Endothelial cell of umbilical vein (primary cell): ENCODE results near the gene FOXD2. TPM values are rescaled to one million over a fixed set of nuclear protein-coding genes. Genes with fewer than 3 reads are reported as not detected.

Experiments
- BruUV-seq: library from RNA; stranded (reverse); fragments of 400-500 nt; replicated peaks from 2 replicates; lab custom pipeline; 2021; lab: Mats Ljungman, UMichigan
- CTCF ChIA-PET: fragments of 300-600, 350-600 bp; sonication (Branson Sonifier 250); formaldehyde crosslinking; loops from one replicate; lab custom pipeline; 2021; ENCODE audit warnings: antibody characterized with exemption, inconsistent platforms; lab: Charles Lee
- POLR2A ChIA-PET: fragments of 300-600, 350-600 bp; sonication (Branson Sonifier 250); formaldehyde crosslinking; loops from one replicate; lab custom pipeline; 2021; ENCODE audit warnings: antibody characterized with exemption, inconsistent platforms; lab: Charles Lee
- DNase-seq: peaks from one replicate; pipeline ENCODE4 v3.0.0-alpha.2; 2011; ENCODE audit warnings: low read depth, low spot score
- FAIRE-seq: peaks from 2 replicates; lab custom pipeline; 2011; peaks lifted over from hg19 to GRCh38; lab: Jason Lieb, UNC
- H2AFZ ChIP-seq: 2 replicates; pipeline ENCODE4 v1.6.0; 2012; ENCODE audit warnings: low read depth, low read length, control low read depth, inconsistent platforms
- H3K27ac ChIP-seq: 2 replicates; pipeline ENCODE4 v1.5.1; 2011; ENCODE audit warnings: low read depth, mild to moderate bottlenecking, control low read depth, low read length, moderate library complexity; ENCODE audit not compliant: insufficient read depth
- H3K27me3 ChIP-seq, 2 experiments: 2 replicates each; pipeline versions ENCODE4 v1.6.0 to v1.6.1; 2011; ENCODE audit warnings: low read length in 2 of 2, mixed read lengths in 1 of 2; ENCODE audit not compliant: control insufficient read depth in 2 of 2, insufficient read depth in 2 of 2
- H3K36me3 ChIP-seq, 2 experiments: 2 replicates in 1 of 2; 3 replicates in 1 of 2; pipeline ENCODE4 v1.5.1; 2011; ENCODE audit warnings: low read length in 2 of 2, mild to moderate bottlenecking in 1 of 2, moderate library complexity in 1 of 2; ENCODE audit not compliant: control insufficient read depth in 2 of 2, insufficient read depth in 2 of 2; ENCODE audit errors: extremely low read depth in 1 of 2
- H3K4me1 ChIP-seq: 3 replicates; pipeline ENCODE4 v1.5.1; 2011; ENCODE audit warnings: mild to moderate bottlenecking, low read length; ENCODE audit not compliant: control insufficient read depth, insufficient read depth; ENCODE audit errors: extremely low read depth
- H3K4me2 ChIP-seq: 2 replicates; pipeline ENCODE4 v1.6.1; 2011; ENCODE audit warnings: low read length, control low read depth, mixed read lengths; ENCODE audit not compliant: insufficient read depth
- H3K4me3 ChIP-seq, 3 experiments: fragments of 200-600 bp in 1 of 3; sonication (generic), shearing (Covaris generic) in 1 of 3; replicated peaks in 1 of 3; 2 replicates each; pipeline ENCODE4 v1.5.1; 2011 to 2016; ENCODE audit warnings: control low read depth in 3 of 3, low read length in 3 of 3, mild to moderate bottlenecking in 2 of 3, inconsistent platforms in 1 of 3, low read depth in 1 of 3, moderate library complexity in 1 of 3; ENCODE audit not compliant: insufficient read depth in 1 of 3
- H3K79me2 ChIP-seq: 2 replicates; pipeline ENCODE4 v1.6.0; 2012; ENCODE audit warnings: low read length, inconsistent platforms; ENCODE audit not compliant: control insufficient read depth, insufficient read depth
- H3K9ac ChIP-seq: replicated peaks from 2 replicates; pipeline ENCODE3; 2011; ENCODE audit warnings: low read length, control low read depth; ENCODE audit not compliant: insufficient read depth; ENCODE audit errors: extremely low read depth
- H3K9me1 ChIP-seq: replicated peaks from 3 replicates; pipeline ENCODE4 v1.6.0; 2011; ENCODE audit warnings: mild to moderate bottlenecking, low read length; ENCODE audit not compliant: control insufficient read depth, insufficient read depth; ENCODE audit errors: extremely low read depth
- H3K9me3 ChIP-seq: replicated peaks from 2 replicates; pipeline ENCODE4 v1.5.1; 2012; ENCODE audit warnings: low read length, inconsistent platforms; ENCODE audit not compliant: control insufficient read depth, insufficient read depth
- H4K20me1 ChIP-seq: replicated peaks from 2 replicates; pipeline ENCODE3; 2011; ENCODE audit warnings: mild to moderate bottlenecking, low read length; ENCODE audit not compliant: control insufficient read depth, insufficient read depth; ENCODE audit errors: extremely low read depth
- EZH2 ChIP-seq: IDR thresholded peaks from 2 replicates; pipeline ENCODE4 v1.6.1; 2012; ENCODE audit warnings: borderline replicate concordance, low read depth, mild to moderate bottlenecking, moderate library complexity, low read length, inconsistent platforms; ENCODE audit not compliant: severe bottlenecking
- FOS ChIP-seq: IDR thresholded peaks from 2 replicates; pipeline ENCODE4 v1.6.1; 2011; ENCODE audit warnings: mild to moderate bottlenecking, low read length, moderate library complexity, borderline replicate concordance; ENCODE audit not compliant: insufficient read depth
- GATA2 ChIP-seq: IDR thresholded peaks from 2 replicates; pipeline ENCODE4 v1.7.0; 2011; ENCODE audit warnings: low read depth, mild to moderate bottlenecking, moderate library complexity, mixed read lengths, low read length; ENCODE audit not compliant: insufficient read length, insufficient read depth
- JUN ChIP-seq: IDR thresholded peaks from 2 replicates; pipeline ENCODE4 v1.6.1; 2011; ENCODE audit warnings: borderline replicate concordance, low read depth; ENCODE audit not compliant: insufficient read length, insufficient read depth
- MYC ChIP-seq: IDR thresholded peaks from one replicate; pipeline ENCODE4 v1.6.1; 2011; ENCODE audit warnings: mild to moderate bottlenecking, low read depth, low read length
- POLR2A ChIP-seq: IDR thresholded peaks from 2 replicates; pipeline ENCODE4 v1.6.1; 2012; ENCODE audit warnings: low read depth, mild to moderate bottlenecking, control low read depth, low read length
- POLR2AphosphoS5 ChIP-seq: IDR thresholded peaks from 2 replicates; pipeline ENCODE4 v1.6.1; 2012; ENCODE audit warnings: low read depth, mild to moderate bottlenecking, control low read depth, low read length, moderate library complexity; ENCODE audit not compliant: insufficient read depth
- dilution Hi-C: fragments of 300-500 bp; cut with MboI; formaldehyde crosslinking; loops from one replicate; pipeline ENCODE4 v1.15.0; 2019; ENCODE audit warnings: low sequenced_read_pairs; ENCODE audit not compliant: extremely low pct_ligation_motif_present
- intact Hi-C: fragments of 100-400 bp; cut with micrococcal nuclease; formaldehyde crosslinking; loops from one replicate; pipeline ENCODE4 v1.10.0; 2022
- polyA plus RNA-seq, 4 experiments: library from polyadenylated mRNA; depleted of rRNA in 3 of 4; stranded (reverse) in 3 of 4; unstranded in 1 of 4; fragments of >200 nt; gene quantifications; 2 replicates each; pipeline versions ENCODE4 v1.2.1 to v1.2.3, GENCODE V29; 2011 to 2012; ENCODE audit warnings: missing spikeins in 1 of 4
- total RNA-seq: library from RNA; stranded (reverse); gene quantifications from 2 replicates; pipeline ENCODE4 v1.2.3, GENCODE V29; 2021
- TF ChIP-seq, protein P1 (sequence below): IDR thresholded peaks from 2 replicates; pipeline ENCODE4 v1.6.1; 2011; ENCODE audit not compliant: insufficient read depth, insufficient read length
- TF ChIP-seq, protein P2 (sequence below), 2 donors: IDR thresholded peaks; 1 replicate in 1 of 2; 2 replicates in 1 of 2; pipeline ENCODE4 v1.5.1; 2011; ENCODE audit warnings: low read length in 2 of 2, mild to moderate bottlenecking in 2 of 2, moderate library complexity in 2 of 2, control low read depth in 1 of 2, inconsistent platforms in 1 of 2, low read depth in 1 of 2; ENCODE audit not compliant: insufficient read depth in 1 of 2; ENCODE audit errors: extremely low read depth in 1 of 2

Gene FOXD2
- total and polyA plus RNA-seq, 2 donors (not counting 3 experiments of a cell fraction or from before 2014, with no cell fraction given), result 0.01 to 0.09 TPM

DNA sequence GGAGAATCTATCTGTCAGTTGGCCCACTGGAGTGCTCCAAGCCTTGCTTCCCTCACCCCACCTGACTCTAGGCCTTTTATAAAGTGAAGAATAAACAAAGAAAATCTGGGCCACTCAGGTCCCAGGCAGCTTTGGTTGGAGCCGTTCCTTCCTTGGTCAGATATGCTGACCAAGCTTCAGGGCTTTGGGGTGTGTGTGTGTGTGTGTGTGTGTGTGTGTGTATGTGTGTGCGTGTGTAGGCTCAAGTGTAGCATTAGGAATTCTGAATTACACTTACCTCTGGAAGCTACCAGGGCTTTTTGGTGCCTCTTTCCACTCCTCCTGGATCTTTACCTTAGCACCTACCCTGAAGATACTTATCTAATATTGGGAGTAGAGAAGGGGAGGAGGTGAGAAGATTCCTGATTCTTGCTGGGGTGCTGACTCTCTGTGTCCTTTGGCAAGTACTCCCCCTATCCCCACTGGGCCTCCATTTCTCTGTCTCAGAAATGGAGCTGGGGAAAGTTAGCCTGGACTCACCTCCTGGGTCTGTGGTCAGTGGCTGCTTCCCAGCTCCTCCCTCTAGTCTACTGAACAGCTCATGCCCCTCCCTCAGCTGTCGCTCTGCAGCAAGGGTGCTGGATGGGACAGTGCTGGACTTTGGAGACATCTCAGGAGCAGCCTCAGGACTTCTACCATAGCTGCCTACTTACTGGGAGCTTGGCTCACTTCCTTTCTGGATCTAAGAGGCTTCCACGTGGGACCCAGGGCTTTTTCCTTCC lies 10.8 kb downstream of the FOXD2 start:
- no peaks in the 10 kb centered on the region for H4K20me1 ChIP-seq
- no peak overlapping the region for H2AFZ ChIP-seq
- CTCF ChIA-PET, result interaction anchor here (0.8 to 3.9 kb wide), 7 partner anchors 13 to 278 kb away, joined by 4 to 63 read pairs (median 25); partner anchors contain the start of gene FOXD2
- no peaks in the 10 kb centered on the region for H3K79me2 ChIP-seq
- intact Hi-C loops (no loop called here), dilution Hi-C loops (no loop called here)
- H3K4me3 ChIP-seq, result no peak overlapping the region
- TF ChIP-seq, protein P1, sequence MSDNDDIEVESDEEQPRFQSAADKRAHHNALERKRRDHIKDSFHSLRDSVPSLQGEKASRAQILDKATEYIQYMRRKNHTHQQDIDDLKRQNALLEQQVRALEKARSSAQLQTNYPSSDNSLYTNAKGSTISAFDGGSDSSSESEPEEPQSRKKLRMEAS, result no peak
- TF ChIP-seq POLR2AphosphoS5 (no peak), EZH2 (no peak), POLR2A (no peak), MYC (no peak), JUN (no peak), GATA2 (no peak), FOS (no peak)
- TF ChIP-seq, protein P2, sequence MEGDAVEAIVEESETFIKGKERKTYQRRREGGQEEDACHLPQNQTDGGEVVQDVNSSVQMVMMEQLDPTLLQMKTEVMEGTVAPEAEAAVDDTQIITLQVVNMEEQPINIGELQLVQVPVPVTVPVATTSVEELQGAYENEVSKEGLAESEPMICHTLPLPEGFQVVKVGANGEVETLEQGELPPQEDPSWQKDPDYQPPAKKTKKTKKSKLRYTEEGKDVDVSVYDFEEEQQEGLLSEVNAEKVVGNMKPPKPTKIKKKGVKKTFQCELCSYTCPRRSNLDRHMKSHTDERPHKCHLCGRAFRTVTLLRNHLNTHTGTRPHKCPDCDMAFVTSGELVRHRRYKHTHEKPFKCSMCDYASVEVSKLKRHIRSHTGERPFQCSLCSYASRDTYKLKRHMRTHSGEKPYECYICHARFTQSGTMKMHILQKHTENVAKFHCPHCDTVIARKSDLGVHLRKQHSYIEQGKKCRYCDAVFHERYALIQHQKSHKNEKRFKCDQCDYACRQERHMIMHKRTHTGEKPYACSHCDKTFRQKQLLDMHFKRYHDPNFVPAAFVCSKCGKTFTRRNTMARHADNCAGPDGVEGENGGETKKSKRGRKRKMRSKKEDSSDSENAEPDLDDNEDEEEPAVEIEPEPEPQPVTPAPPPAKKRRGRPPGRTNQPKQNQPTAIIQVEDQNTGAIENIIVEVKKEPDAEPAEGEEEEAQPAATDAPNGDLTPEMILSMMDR (IDR thresholded peaks at IDR 0.05; ENCODE audit: extremely low read depth in 1 of 2, insufficient read depth in 1 of 2, low read depth in 1 of 2, low read length in 2 of 2), result no peak
- peaks cover 74 to 79% of the 10 kb centered on the region in 2 experiments for H3K27me3 ChIP-seq
- no peaks in the 10 kb centered on the region for H3K9me3 ChIP-seq
- H3K36me3 ChIP-seq, result no peaks in the 10 kb centered on the region
- no peak overlapping the region for H3K4me2 ChIP-seq
- no peak for DNase-seq
- H3K4me1 ChIP-seq, result peaks cover 4% of the 10 kb centered on the region
- POLR2A ChIA-PET, result no interaction called here
- no peak for FAIRE-seq
- BruUV-seq, result no TSS peak
- H3K27ac ChIP-seq, result no peak overlapping the region
- no peak overlapping the region for H3K9ac ChIP-seq
- no peaks in the 10 kb centered on the region for H3K9me1 ChIP-seq
